GM23248 (cell line): ENCODE measurements around the gene PGBD1.

Experiments used
- EZH2 ChIP-seq: fragments of 200-600 bp; sonication (generic); IDR thresholded peaks from 2 replicates; pipeline ENCODE4 v1.6.1; 2018; ENCODE audit warnings: antibody characterized with exemption, mild to moderate bottlenecking; ENCODE audit not compliant: insufficient read depth, poor library complexity, severe bottlenecking
- EZH2phosphoT487 ChIP-seq: fragments of 200-600 bp; sonication (generic); IDR thresholded peaks from 2 replicates; pipeline ENCODE4 v1.6.1; 2018; ENCODE audit warnings: antibody characterized with exemption, moderate library complexity, mild to moderate bottlenecking, low read depth; ENCODE audit not compliant: insufficient read depth

GRCh38 chr6:28351493-28351925 is 70.1 kb downstream of the PGBD1 start:
- no peak for TF ChIP-seq EZH2
- no peak for TF ChIP-seq EZH2phosphoT487
